Erythroblast (primary cell): Measurements from ENCODE around the gene SAV1.

Experiments used
- DNase-seq, 2 experiments: peaks; one replicate each; lab custom pipeline; 2025; lab: John Stamatoyannopoulos, UW
- GATA1 ChIP-seq: IDR thresholded peaks from 2 replicates; pipeline ENCODE4 v1.6.1; 2011; ENCODE audit warnings: low read depth, mild to moderate bottlenecking, control low read depth, low read length, moderate library complexity
- POLR2A ChIP-seq: IDR thresholded peaks from 2 replicates; pipeline ENCODE4 v1.6.1; 2011; ENCODE audit warnings: mild to moderate bottlenecking, low read length

Gene SAV1

GRCh38 chr14:50608302-50608851 is 59.7 kb downstream of the SAV1 start:
- DNase-seq: peak in 1 of 2 experiments; percentile 9
- TF ChIP-seq POLR2A (no peak), GATA1 (no peak)

- no peak for TF ChIP-seq POLR2A
- DNase-seq: no peak
These were observed 60.3 kb downstream of the SAV1 start for GRCh38 chr14:50607761-50608160.

GRCh38 chr14:50607181-50607580 is 60.9 kb downstream of the SAV1 start:
- DNase-seq: no peak
- TF ChIP-seq POLR2A: no peak
- no peak for TF ChIP-seq GATA1

GRCh38 chr14:50606468-50606867 is 61.6 kb downstream of the SAV1 start:
- no peak for DNase-seq
- TF ChIP-seq GATA1 (no peak), POLR2A (no peak)

GRCh38 chr14:50605766-50606165 is 62.3 kb downstream of the SAV1 start:
- no peak for DNase-seq
- TF ChIP-seq GATA1: no peak
- TF ChIP-seq POLR2A: no peak

GRCh38 chr14:50603565-50603964 is 64.5 kb downstream of the SAV1 start:
- DNase-seq: peak; percentile 8 to 28
- TF ChIP-seq POLR2A: no peak
- no peak for TF ChIP-seq GATA1

- no peak for DNase-seq
- TF ChIP-seq POLR2A (no peak), GATA1 (no peak)
These were observed 66.1 kb downstream of the SAV1 start for GRCh38 chr14:50602035-50602434.

- no peak for TF ChIP-seq GATA1
- no peak for TF ChIP-seq POLR2A
- DNase-seq: no peak
These were observed 66.7 kb downstream of the SAV1 start for GRCh38 chr14:50601394-50601793.

- no peak for TF ChIP-seq POLR2A
- no peak for TF ChIP-seq GATA1
- no peak for DNase-seq
These were observed 67.3 kb downstream of the SAV1 start for GRCh38 chr14:50600849-50601248.

- TF ChIP-seq POLR2A: no peak
- no peak for TF ChIP-seq GATA1
- peak; percentile 27 to 62 for DNase-seq
These were observed 68.2 kb downstream of the SAV1 start for GRCh38 chr14:50599700-50600444.

- TF ChIP-seq POLR2A: no peak
- TF ChIP-seq GATA1: no peak
These were observed 69.3 kb downstream of the SAV1 start for GRCh38 chr14:50598765-50599164.

GRCh38 chr14:50594577-50595316 is 73.4 kb downstream of the SAV1 start:
- DNase-seq: no peak
- no peak for TF ChIP-seq POLR2A
- no peak for TF ChIP-seq GATA1

More at GRCh38 chr14:50598765-50599164, 69.3 kb downstream of the SAV1 start:
- no peak for DNase-seq

GRCh38 chr14:50590464-50590863 is 77.6 kb downstream of the SAV1 start:
- TF ChIP-seq POLR2A (no peak), GATA1 (no peak)
- DNase-seq: no peak
